RPMI8226 (cell line): ENCODE measurements around the gene APBB2.
"Not testable (repeated sequence)": the region's sequence is repeated elsewhere in the genome, so short reads cannot be mapped to it uniquely, and the experiment has no call there.

Experiments used
- DNase-seq: peaks from one replicate; pipeline ENCODE4 v3.0.0-alpha.2; 2015

APBB2 gene

GRCh38 chr4:40924793-40925117, 289.6 kb downstream of the APBB2 start:
- no peak for DNase-seq

GRCh38 chr4:40924096-40924792, 290.1 kb downstream of the APBB2 start:
- DNase-seq = peak; percentile 49

- no peak for DNase-seq
These were observed 290.8 kb downstream of the APBB2 start for GRCh38 chr4:40923316-40924095.

- DNase-seq = not testable (repeated sequence)
These were observed 294.4 kb downstream of the APBB2 start for GRCh38 chr4:40919976-40920375.

GRCh38 chr4:40918330-40918729, 296.0 kb downstream of the APBB2 start:
- peak; percentile 11 for DNase-seq

- DNase-seq = peak; percentile 28
These were observed 297.5 kb downstream of the APBB2 start for GRCh38 chr4:40916880-40917279.

- no peak for DNase-seq
These were observed 298.2 kb downstream of the APBB2 start for GRCh38 chr4:40916218-40916555.

GRCh38 chr4:40915318-40916217, 298.8 kb downstream of the APBB2 start:
- DNase-seq = no peak

GRCh38 chr4:40912460-40913184, 301.7 kb downstream of the APBB2 start:
- DNase-seq = no peak

- DNase-seq = no peak
These were observed 303.6 kb downstream of the APBB2 start for GRCh38 chr4:40910706-40911105.

GRCh38 chr4:40909363-40909876, 304.9 kb downstream of the APBB2 start:
- DNase-seq = peak; percentile 52

- peak; percentile 63 for DNase-seq
These were observed 305.5 kb downstream of the APBB2 start for GRCh38 chr4:40908702-40909362.

GRCh38 chr4:40908297-40908696, 306.0 kb downstream of the APBB2 start:
- DNase-seq = no peak

- DNase-seq = no peak
These were observed 308.9 kb downstream of the APBB2 start for GRCh38 chr4:40905414-40905813.

GRCh38 chr4:40900531-40900930, 313.8 kb downstream of the APBB2 start:
- not testable (repeated sequence) for DNase-seq

GRCh38 chr4:40897557-40898203, 316.7 kb downstream of the APBB2 start:
- peak; percentile 25 for DNase-seq

- DNase-seq = no peak
These were observed 323.6 kb downstream of the APBB2 start for GRCh38 chr4:40890764-40891163.

GRCh38 chr4:40890199-40890598, 324.1 kb downstream of the APBB2 start:
- no peak for DNase-seq

- DNase-seq = no peak
These were observed 325.4 kb downstream of the APBB2 start for GRCh38 chr4:40888933-40889332.

- no peak for DNase-seq
These were observed 326.6 kb downstream of the APBB2 start for GRCh38 chr4:40887764-40888131.

- no peak for DNase-seq
These were observed 327.2 kb downstream of the APBB2 start for GRCh38 chr4:40886931-40887763.
